PC-3 (cell line): Measurements from ENCODE around the gene TBC1D24. TPM values are rescaled to one million over a fixed set of nuclear protein-coding genes. Genes with fewer than 3 reads are reported as not detected.

ENCODE experiments used
- ATAC-seq: fragments of 200-7000 bp; cut with Tn5 transposase; 2 replicates; pipeline ENCODE4 v1.9.1; 2020; ENCODE audit warnings: mild to moderate bottlenecking, moderate library complexity
- BruUV-seq: library from RNA; stranded (reverse); fragments of 400-500 nt; replicated peaks from 2 replicates; lab custom pipeline; 2021; lab: Mats Ljungman, UMichigan
- CTCF ChIA-PET: fragments of 300-600 bp; sonication (Branson Sonifier 250); formaldehyde crosslinking; loops from one replicate; lab custom pipeline; 2022; ENCODE audit warnings: antibody characterized with exemption; lab: Charles Lee
- POLR2A ChIA-PET: fragments of 300-600 bp; sonication (Branson Sonifier 250); formaldehyde crosslinking; loops from one replicate; lab custom pipeline; 2022; ENCODE audit warnings: antibody characterized with exemption; ENCODE audit not compliant: unreplicated experiment; lab: Charles Lee
- DNase-seq: peaks from one replicate; pipeline ENCODE4 v3.0.0-alpha.2; 2015
- H2AFZ ChIP-seq: fragments of 300-600 bp; sonication (generic); 2 replicates; pipeline ENCODE4 v1.6.0; 2016; ENCODE audit warnings: antibody characterized with exemption, low read length
- H3F3A ChIP-seq: fragments of 300-600 bp; sonication (generic); one replicate; pipeline ENCODE4 v1.6.0; 2017; ENCODE audit warnings: antibody characterized with exemption, low read length, control low read depth, mild to moderate bottlenecking; ENCODE audit not compliant: unreplicated experiment
- H3K27ac ChIP-seq: fragments of 300-600 bp; sonication (generic); 2 replicates; pipeline ENCODE4 v1.5.1; 2016; ENCODE audit warnings: mild to moderate bottlenecking, low read length
- H3K27me3 ChIP-seq: fragments of 300-600 bp; sonication (generic); 2 replicates; pipeline ENCODE4 v1.6.1; 2016; ENCODE audit warnings: low read length, mixed read lengths
- H3K36me3 ChIP-seq: fragments of 300-600 bp; sonication (generic); 2 replicates; pipeline ENCODE4 v1.6.1; 2016; ENCODE audit warnings: low read depth, mixed run types, low read length, mixed read lengths
- H3K4me1 ChIP-seq: fragments of 300-600 bp; sonication (generic); 2 replicates; pipeline ENCODE4 v1.5.1; 2016; ENCODE audit warnings: low read length; ENCODE audit not compliant: insufficient read depth
- H3K4me2 ChIP-seq: fragments of 300-600 bp; sonication (generic); 2 replicates; pipeline ENCODE4 v1.6.0; 2016; ENCODE audit warnings: low read length
- H3K4me3 ChIP-seq: fragments of 300-600 bp; sonication (generic); 2 replicates; pipeline ENCODE4 v1.5.1; 2016; ENCODE audit warnings: mild to moderate bottlenecking, low read length, mixed read lengths
- H3K79me2 ChIP-seq: fragments of 300-600 bp; sonication (generic); 2 replicates; pipeline ENCODE4 v1.6.1; 2017; ENCODE audit warnings: low read length, mixed read lengths
- H3K9ac ChIP-seq: fragments of 300-600 bp; sonication (generic); 2 replicates; pipeline ENCODE4 v1.6.0; 2016; ENCODE audit warnings: mild to moderate bottlenecking, low read length
- H3K9me2 ChIP-seq: fragments of 300-600 bp; sonication (generic); replicated peaks from 2 replicates; pipeline ENCODE4 v1.6.1; 2016; ENCODE audit warnings: mixed run types, low read length, mixed read lengths
- H3K9me3 ChIP-seq: fragments of 300-600 bp; sonication (generic); 2 replicates; pipeline ENCODE4 v1.6.1; 2016; ENCODE audit warnings: low read length, mixed read lengths
- H4K20me1 ChIP-seq: fragments of 300-600 bp; sonication (generic); 2 replicates; pipeline ENCODE4 v1.6.1; 2016; ENCODE audit warnings: low read length, mixed read lengths
- EZH2 ChIP-seq: fragments of 300-600 bp; sonication (generic); IDR thresholded peaks from one replicate; pipeline ENCODE4 v1.6.1; 2017; ENCODE audit warnings: antibody characterized with exemption, mild to moderate bottlenecking, low read length; ENCODE audit not compliant: unreplicated experiment
- EZH2phosphoT487 ChIP-seq: fragments of 300-600 bp; sonication (generic); IDR thresholded peaks from 2 replicates; pipeline ENCODE4 v1.6.1; 2018; ENCODE audit warnings: mild to moderate bottlenecking, antibody characterized with exemption, low read length, borderline replicate concordance
- intact Hi-C: fragments of 100-400 bp; cut with micrococcal nuclease; formaldehyde crosslinking; loops from 2 replicates; pipeline ENCODE4 v1.9.0; 2023
- total RNA-seq: library from RNA; depleted of rRNA; stranded (reverse); fragments of >200 nt; gene quantifications from 2 replicates; pipeline ENCODE4 v1.2.3, GENCODE V29; 2014
- TF ChIP-seq, protein P1 (sequence below): fragments of 300-600 bp; sonication (generic); conservative IDR thresholded peaks from 2 replicates; pipeline ENCODE4 v1.5.1; 2017; ENCODE audit warnings: antibody characterized with exemption, low read depth, mild to moderate bottlenecking, low read length

TBC1D24 gene
- total RNA-seq, 1 experiment from 2014 or later, result 15.2 TPM

- Histone ChIP-seq H3K9me3 (no peaks in the 10 kb centered on the region), H3K9me2 (no peaks in the 10 kb centered on the region), H3K79me2 (no peaks in the 10 kb centered on the region), H3K4me1 (no peaks in the 10 kb centered on the region), H3K9ac (no peak overlapping the region), H3K4me3 (no peak overlapping the region), H3K27me3 (no peaks in the 10 kb centered on the region), H3K36me3 (no peaks in the 10 kb centered on the region), H3F3A (no peaks in the 10 kb centered on the region), H3K27ac (no peak overlapping the region), H4K20me1 (no peaks in the 10 kb centered on the region), H3K4me2 (no peak overlapping the region), H2AFZ (no peak overlapping the region)
- no TSS peak for BruUV-seq
- ChIA-PET POLR2A (no interaction called here), CTCF (no interaction called here)
- intact Hi-C loops, result no loop called here
- ATAC-seq (no peak), DNase-seq (no peak)
- TF ChIP-seq EZH2phosphoT487 (no peak), EZH2 (no peak)
- TF ChIP-seq, protein P1, sequence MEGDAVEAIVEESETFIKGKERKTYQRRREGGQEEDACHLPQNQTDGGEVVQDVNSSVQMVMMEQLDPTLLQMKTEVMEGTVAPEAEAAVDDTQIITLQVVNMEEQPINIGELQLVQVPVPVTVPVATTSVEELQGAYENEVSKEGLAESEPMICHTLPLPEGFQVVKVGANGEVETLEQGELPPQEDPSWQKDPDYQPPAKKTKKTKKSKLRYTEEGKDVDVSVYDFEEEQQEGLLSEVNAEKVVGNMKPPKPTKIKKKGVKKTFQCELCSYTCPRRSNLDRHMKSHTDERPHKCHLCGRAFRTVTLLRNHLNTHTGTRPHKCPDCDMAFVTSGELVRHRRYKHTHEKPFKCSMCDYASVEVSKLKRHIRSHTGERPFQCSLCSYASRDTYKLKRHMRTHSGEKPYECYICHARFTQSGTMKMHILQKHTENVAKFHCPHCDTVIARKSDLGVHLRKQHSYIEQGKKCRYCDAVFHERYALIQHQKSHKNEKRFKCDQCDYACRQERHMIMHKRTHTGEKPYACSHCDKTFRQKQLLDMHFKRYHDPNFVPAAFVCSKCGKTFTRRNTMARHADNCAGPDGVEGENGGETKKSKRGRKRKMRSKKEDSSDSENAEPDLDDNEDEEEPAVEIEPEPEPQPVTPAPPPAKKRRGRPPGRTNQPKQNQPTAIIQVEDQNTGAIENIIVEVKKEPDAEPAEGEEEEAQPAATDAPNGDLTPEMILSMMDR, result no peak
Measured at GRCh38 chr16:2485811-2486507, 11.0 kb downstream of the TBC1D24 start.

- Histone ChIP-seq H3F3A (no peaks in the 10 kb centered on the region), H3K9ac (no peak overlapping the region), H3K4me3 (no peak overlapping the region), H3K79me2 (no peaks in the 10 kb centered on the region), H3K4me2 (no peak overlapping the region), H4K20me1 (no peaks in the 10 kb centered on the region), H3K9me3 (no peaks in the 10 kb centered on the region), H3K9me2 (no peaks in the 10 kb centered on the region), H3K36me3 (no peaks in the 10 kb centered on the region), H3K27ac (no peak overlapping the region), H3K4me1 (no peaks in the 10 kb centered on the region), H2AFZ (no peak overlapping the region), H3K27me3 (no peaks in the 10 kb centered on the region)
- CTCF ChIA-PET, result no interaction called here
- ATAC-seq, result no peak
- POLR2A ChIA-PET, result no interaction called here
- no peak for DNase-seq
- intact Hi-C loops, result no loop called here
- no peak for TF ChIP-seq EZH2phosphoT487
- no peak for TF ChIP-seq EZH2
- TF ChIP-seq, protein P1, result no peak
- no TSS peak for BruUV-seq
Measured at GRCh38 chr16:2486645-2487516, 12.0 kb downstream of the TBC1D24 start.

DNA sequence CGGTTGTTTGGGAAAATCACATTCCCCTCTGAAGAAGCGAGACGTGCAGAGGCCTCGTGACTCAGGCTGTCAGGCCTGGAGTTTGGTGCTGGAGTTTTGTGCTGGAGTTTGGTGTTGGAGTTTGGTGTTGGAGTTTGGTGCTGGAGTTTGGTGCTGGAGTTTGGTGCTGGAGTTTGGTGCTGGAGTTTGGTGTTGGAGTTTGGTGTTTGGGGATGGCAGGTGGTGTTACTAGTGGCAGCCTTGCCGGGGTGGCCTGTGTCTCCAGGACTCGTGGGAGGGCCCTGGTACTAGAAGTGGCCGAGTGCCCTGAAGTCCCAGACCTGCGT is 12.6 kb downstream of the TBC1D24 start:
- DNase-seq, result no peak
- H3K4me1 ChIP-seq, result no peaks in the 10 kb centered on the region
- H3K79me2 ChIP-seq, result no peaks in the 10 kb centered on the region
- no peaks in the 10 kb centered on the region for H3F3A ChIP-seq
- no peaks in the 10 kb centered on the region for H4K20me1 ChIP-seq
- no peaks in the 10 kb centered on the region for H3K36me3 ChIP-seq
- ChIA-PET POLR2A (no interaction called here), CTCF (no interaction called here)
- ATAC-seq, result no peak
- H3K4me3 ChIP-seq, result no peak overlapping the region
- H3K27ac ChIP-seq, result no peak overlapping the region
- H3K9me2 ChIP-seq, result no peaks in the 10 kb centered on the region
- no TSS peak for BruUV-seq
- intact Hi-C loops, result no loop called here
- H3K9ac ChIP-seq, result no peak overlapping the region
- TF ChIP-seq, protein P1, result no peak
- TF ChIP-seq EZH2 (no peak), EZH2phosphoT487 (no peak)
- H3K27me3 ChIP-seq, result no peaks in the 10 kb centered on the region
- no peaks in the 10 kb centered on the region for H3K9me3 ChIP-seq
- no peak overlapping the region for H3K4me2 ChIP-seq
- H2AFZ ChIP-seq, result no peak overlapping the region
